Neural cell (in vitro differentiated cells): ENCODE data around the gene TTPAL.

Experiments used
- EZH2 ChIP-seq: fragments of 200-600, 300-800 bp; shearing (Covaris generic), sonication (generic); IDR thresholded peaks from 2 replicates; pipeline ENCODE4 v1.6.1; 2014; ENCODE audit warnings: antibody characterized with exemption, low read length, borderline replicate concordance, mild to moderate bottlenecking; ENCODE audit not compliant: insufficient read depth, poor library complexity, severe bottlenecking
- MXI1 ChIP-seq: fragments of 450-650 bp; conservative IDR thresholded peaks from 2 replicates; pipeline ENCODE4 v1.6.1; 2014; ENCODE audit warnings: antibody characterized with exemption, mild to moderate bottlenecking; ENCODE audit not compliant: poor library complexity, severe bottlenecking
- POLR2AphosphoS5 ChIP-seq: IDR thresholded peaks from 2 replicates; pipeline ENCODE4 v1.6.1; 2012
- TF ChIP-seq, protein P1 (sequence below): fragments of 450-650 bp; IDR thresholded peaks from 2 replicates; pipeline ENCODE4 v1.5.1; 2014; ENCODE audit warnings: antibody characterized with exemption, mild to moderate bottlenecking, moderate library complexity; ENCODE audit not compliant: poor library complexity, severe bottlenecking

DNA sequence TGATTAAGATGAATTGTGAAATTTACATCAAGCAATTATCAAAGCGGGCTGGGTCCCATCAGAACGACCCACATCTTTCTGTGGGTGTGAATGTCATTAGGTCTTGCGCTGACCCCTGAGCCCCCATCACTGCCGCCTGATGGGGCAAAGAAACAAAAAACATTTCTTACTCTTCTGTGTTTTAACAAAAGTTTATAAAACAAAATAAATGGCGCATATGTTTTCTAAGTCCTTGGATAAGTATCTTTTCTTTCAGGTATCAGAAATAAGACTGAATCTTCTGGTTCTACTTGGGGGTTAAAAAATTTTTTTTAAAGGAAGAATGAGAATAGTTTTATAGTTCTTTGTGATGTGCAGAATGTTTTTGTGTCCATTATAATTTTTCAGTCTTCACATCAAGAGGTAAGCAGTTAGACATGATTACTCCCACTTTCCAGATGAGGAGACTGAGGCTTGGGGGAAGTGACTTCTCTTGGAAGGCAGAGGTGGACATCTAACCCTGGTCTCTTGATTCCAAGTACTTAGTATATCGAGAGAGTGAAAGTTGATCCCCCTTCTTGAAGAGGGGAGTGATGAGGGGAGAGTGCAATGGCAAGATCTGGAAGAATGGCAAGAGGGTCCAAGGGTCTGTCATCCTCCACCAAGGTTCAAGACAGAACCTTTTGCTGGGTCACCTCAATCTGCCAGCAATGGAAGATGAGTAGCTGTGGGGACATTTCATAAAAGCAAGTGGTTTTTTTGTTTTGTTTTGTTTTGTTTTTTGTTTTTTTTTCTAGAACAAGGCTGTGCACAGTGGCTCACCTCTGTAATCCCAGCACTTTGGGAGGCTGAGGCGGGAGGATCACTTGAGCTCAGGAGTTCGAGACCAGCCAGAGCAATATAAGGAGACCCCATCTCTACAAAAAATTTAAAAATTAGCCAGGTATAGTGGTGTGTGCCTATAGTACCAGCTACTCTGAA is 42.8 kb upstream of the TTPAL start:
- TF ChIP-seq, protein P1, sequence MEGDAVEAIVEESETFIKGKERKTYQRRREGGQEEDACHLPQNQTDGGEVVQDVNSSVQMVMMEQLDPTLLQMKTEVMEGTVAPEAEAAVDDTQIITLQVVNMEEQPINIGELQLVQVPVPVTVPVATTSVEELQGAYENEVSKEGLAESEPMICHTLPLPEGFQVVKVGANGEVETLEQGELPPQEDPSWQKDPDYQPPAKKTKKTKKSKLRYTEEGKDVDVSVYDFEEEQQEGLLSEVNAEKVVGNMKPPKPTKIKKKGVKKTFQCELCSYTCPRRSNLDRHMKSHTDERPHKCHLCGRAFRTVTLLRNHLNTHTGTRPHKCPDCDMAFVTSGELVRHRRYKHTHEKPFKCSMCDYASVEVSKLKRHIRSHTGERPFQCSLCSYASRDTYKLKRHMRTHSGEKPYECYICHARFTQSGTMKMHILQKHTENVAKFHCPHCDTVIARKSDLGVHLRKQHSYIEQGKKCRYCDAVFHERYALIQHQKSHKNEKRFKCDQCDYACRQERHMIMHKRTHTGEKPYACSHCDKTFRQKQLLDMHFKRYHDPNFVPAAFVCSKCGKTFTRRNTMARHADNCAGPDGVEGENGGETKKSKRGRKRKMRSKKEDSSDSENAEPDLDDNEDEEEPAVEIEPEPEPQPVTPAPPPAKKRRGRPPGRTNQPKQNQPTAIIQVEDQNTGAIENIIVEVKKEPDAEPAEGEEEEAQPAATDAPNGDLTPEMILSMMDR = no peak
- TF ChIP-seq EZH2 (no peak), MXI1 (no peak), POLR2AphosphoS5 (no peak)
